OCI-M2 (cell line): Measurements from ENCODE around the gene DMXL1.

ENCODE experiments used
- DNase-seq: peaks from one replicate; lab custom pipeline; 2025; ENCODE audit not compliant: unreplicated experiment; lab: John Stamatoyannopoulos, UW

Gene DMXL1

DNA sequence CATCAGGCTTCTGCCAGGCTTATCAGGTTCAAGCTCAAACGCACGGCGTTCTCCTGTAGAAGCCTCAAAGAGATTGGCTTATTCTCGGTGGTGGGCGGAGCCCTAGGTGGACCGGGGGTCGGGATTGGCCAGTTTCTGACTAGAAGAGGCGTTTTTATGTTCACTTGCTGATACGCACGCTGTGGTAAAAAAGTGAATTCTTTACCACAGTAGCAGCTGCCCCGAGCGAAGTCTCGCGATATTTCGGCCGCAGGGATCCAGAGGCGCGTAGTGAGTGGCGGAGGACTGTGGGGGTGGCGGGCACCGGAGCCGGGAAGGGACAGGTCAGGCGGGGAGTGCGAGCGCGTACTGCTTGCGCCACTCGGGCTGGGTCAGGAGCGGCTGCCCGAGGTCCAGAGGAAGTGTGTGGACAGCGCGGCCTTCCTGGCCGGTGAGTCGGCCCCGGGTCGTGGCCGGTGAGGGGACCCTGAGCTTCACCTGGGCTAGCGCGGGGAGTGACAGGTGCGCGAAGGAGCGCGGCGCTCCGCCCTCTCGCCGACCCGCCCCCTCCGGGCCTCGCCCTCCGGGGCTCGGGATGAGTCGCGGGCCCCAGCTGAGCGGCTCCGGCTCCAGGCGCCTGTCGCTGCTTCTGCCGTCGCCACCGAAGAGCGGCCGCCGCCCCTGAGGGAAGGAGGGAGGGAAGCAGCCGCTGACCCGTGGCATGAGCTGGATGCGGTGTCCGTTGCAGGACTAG, at the start of gene DMXL1:
Gene DMXL1 (plus strand): TSS at position 260 of the 733 bp plus-strand sequence. CDS start 483 bp downstream, outside the sequence.
- DNase-seq, result peak; percentile 95

DNA sequence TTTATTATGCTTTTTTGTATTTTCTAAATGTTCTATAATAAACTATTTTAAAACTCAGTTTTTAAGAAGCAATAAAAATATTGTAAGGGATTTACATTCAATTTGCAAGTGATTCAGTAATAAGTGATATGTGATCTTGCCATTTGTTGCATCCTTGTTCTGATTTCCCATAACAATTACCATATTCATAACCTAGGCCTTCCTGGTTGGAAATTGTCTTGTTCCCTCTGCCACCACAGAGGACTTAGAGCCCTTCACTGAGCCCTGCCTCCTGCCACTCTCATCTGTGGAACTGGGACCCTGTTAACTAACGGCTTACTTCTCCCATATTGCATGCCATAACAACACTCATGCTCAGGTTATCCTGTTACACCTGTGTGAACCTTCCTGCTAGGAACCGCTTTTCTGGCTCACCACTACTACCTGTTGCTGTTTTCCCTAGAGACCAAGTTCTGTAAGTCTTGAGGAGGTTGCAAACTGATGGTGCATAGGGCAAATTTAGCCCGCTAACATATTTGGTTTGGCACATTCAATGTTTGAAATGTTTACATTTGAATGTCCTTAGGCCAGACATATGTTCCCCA, 49.6 kb upstream of the DMXL1 start:
- DNase-seq, result no peak

DNA sequence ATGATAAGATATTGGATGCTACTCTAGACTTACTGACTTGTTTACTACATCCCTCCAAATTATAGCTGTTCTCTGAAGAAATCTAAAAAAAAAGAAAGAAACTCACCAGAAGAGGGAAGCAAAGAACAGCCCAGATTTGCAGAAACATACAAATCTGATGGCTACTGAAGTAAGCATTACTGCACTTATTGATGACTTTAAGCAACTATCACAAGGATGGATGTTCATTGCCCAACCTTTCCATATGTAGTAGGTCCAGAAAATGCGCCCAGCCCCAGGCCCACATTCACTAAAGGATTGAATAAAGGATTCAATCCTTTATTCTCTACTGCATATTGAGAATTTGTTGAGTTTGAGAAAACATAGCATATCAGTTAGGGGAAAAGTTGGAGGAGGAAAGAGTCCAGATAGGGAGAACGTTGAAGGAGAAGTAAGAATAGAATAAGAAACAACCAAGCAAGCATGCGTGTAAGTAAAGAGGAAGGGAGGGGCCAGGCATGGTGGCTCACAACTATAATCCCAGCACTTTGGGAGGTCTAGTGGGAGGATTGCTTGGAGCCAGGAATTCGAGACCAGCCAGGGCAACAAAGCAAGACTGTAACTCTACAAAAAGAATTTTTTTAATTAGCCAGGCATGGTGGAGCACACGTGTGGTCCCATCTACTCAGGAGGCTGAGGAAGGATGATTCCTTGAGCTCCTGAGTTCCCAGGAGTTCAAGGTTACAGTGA, 48.7 kb upstream of the DMXL1 start:
- DNase-seq, result no peak

GRCh38 chr5:119022773-119023172, 48.1 kb upstream of the DMXL1 start:
- DNase-seq, result no peak

GRCh38 chr5:119028575-119028974, 42.3 kb upstream of the DMXL1 start:
- DNase-seq, result no peak

DNA sequence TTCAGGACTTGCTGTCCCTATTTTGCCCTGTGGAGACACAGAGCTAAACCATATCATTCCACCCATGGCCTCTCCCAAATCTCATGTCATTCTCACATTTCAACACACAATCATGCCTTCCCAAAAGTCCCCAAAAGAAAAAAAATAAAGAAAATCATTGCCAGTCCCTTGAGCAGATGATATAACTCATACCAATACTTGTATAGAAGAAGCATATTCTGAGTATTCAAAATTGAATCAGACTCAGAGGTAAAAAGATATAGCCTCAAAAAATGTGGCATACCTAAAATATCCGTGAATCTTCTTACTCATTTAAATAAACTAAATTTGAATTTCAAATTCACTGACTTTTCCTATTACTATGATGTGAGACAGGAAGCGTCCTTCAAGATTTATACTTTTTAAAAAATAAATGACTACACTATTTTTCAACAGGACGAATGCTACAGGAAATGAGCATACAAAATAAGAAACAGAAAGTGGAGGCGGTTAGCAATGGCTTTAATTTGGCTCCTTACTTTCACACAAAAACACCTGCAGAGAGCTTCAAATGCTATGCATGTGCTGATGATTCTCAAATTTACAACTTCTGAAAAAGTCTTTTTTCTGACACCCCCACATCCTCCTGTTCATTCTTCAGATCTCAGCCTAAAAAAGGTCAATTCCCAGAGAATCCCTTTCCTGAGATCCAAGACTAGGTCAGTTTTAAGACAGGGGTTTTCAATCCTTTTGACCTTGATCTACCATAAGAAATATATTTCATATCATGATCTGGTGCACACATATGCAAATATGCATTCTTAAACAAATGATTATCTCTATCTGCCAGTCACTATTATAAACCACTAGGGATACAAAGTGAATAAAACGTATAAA, 39.6 kb upstream of the DMXL1 start:
- DNase-seq, result no peak

GRCh38 chr5:119031905-119032304, 39.0 kb upstream of the DMXL1 start:
- no peak for DNase-seq

DNA sequence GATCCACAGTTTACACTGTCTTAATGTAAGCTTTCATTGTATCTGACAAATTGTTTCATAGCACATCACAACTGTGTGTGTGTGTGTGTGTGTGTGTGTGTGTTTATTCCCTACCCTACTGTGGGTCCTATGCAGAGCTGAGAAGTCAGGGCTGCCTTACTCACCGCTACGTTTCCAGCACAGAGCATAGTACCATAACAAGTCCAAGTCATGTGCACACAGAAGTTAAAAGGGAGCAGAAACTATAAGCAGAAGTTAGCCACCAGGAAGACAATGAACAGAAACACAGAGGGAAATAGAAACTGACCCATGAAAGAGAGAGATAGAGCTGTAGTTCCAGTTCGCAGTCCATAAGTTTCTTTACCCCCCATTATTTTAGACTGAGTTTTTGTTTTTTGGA, 38.2 kb upstream of the DMXL1 start:
- no peak for DNase-seq

DNA sequence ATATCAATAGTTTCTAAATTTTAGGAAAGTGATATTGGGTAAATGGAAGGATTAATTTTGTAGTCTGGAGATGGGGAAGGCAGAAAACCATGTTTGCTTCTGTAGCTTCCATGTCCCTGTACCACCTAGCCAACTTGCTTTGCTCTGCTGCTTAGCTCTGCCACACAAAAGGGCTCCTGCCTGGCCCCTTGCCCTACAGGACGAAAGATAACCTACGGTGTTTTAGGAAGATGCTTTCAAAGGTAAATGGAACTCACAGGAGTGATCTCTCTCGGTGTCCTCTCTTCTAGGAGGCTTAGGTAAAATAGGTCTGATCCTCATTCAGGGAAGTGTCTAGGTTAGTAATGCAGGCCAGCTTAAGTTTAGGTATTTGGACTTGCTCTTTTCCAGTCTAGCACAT, 37.8 kb upstream of the DMXL1 start:
- DNase-seq, result no peak

DNA sequence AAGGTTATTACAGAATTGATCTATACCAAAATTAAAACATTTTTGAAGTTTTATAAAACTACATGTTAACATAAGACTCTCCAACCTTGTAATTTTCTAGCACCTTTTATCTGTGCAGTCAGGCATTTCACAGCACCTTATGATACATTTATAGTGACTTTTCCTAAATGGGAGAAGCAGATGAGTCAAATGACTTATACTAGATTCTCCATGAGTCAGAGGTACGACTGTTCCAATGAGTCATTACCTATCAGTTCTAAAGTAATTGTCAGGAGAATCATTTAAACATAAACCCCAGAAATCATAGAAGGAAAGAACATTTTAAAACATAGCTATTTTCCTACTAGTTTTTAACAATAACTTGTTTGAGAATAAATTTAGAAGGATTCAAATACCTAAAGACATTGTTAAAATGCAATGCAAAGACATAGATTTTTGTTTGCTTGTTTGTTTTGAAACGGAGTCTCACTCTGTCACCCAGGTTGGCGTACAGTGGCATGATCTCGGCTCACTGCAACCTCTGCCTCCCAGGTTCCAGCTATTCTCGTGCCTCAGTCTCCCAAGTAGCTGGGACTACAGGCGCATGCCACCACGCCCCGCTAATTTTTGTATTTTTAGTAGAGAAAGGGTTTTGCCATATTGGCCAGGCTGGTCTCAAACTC, 34.7 kb upstream of the DMXL1 start:
- DNase-seq, result no peak

- no peak for DNase-seq
These were observed 33.2 kb upstream of the DMXL1 start for GRCh38 chr5:119037496-119038215.

GRCh38 chr5:119048246-119048645, 22.6 kb upstream of the DMXL1 start:
- no peak for DNase-seq

GRCh38 chr5:119049824-119050449, 20.9 kb upstream of the DMXL1 start:
- DNase-seq, result no peak

GRCh38 chr5:119054101-119054500, 16.8 kb upstream of the DMXL1 start:
- no peak for DNase-seq

GRCh38 chr5:119055294-119055693, 15.6 kb upstream of the DMXL1 start:
- DNase-seq, result no peak

DNA sequence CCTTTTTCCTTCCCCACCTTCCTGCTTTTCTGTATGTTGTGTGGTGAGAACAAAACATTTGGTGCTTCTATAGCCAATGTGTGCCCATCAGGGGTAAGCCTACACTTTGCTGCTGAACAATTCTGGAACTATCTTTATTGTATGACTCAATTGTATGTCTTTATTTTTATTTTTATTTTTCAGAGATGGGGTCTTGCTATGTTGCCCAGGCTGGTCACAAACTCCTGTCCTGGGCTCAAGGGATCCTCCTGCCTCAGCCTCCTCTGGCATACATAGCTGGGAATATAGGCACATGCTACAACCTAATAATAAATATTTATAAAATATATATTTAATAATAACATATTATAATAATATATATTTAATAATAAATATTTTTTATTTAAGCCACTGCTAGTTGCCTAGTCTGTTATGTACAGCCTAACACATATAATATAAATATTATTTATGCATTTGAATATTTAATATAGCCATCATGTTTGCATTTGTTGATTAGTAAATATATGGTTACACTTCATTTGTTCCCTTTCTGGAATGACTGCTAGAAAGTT, 11.8 kb upstream of the DMXL1 start:
- no peak for DNase-seq

GRCh38 chr5:119059740-119060255, 11.1 kb upstream of the DMXL1 start:
- no peak for DNase-seq

DNA sequence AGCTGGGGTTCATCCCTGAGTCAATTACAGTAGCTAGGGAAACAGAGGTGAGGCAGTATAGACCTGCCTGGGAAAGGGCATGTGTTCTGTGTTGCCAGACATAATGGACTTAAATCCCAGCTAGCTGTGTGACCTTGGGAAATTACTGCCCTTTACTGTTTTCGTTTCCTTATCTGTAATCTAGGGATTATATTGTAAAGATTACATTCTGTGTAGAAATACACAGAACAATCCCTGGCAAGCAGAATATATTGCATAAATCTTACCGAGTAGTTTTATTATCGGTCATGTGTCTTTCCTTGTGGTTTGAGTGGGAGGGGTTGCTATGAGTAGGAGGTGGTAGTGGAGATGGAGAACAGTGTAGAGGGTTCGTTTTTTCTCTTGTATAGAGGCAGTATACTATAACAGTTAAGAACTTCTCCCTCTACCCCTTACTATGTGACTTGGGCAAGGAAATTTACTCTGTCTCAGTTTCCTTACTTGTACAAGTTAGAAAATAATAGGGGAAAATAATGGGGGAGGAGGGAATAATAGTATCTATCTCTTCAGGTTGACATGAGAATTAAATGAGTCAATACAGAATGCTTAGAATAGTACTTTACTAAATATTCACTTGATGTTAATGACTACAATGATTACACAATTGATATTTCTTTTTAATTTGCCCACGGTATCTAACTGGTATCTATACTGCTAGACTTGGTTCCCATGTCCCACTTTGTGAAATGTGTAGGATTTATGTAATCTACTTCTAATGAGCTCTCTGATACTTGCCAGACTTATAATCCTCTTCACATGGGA, 7.1 kb upstream of the DMXL1 start:
- no peak for DNase-seq
